GM12872 (cell line): ENCODE measurements around the gene CFAP300.

Experiments
- CTCF ChIP-seq: IDR thresholded peaks from 3 replicates; pipeline ENCODE4 v1.5.1; 2011; ENCODE audit warnings: low read depth, mild to moderate bottlenecking, low read length, moderate library complexity; ENCODE audit not compliant: insufficient read depth

The CFAP300 gene

DNA sequence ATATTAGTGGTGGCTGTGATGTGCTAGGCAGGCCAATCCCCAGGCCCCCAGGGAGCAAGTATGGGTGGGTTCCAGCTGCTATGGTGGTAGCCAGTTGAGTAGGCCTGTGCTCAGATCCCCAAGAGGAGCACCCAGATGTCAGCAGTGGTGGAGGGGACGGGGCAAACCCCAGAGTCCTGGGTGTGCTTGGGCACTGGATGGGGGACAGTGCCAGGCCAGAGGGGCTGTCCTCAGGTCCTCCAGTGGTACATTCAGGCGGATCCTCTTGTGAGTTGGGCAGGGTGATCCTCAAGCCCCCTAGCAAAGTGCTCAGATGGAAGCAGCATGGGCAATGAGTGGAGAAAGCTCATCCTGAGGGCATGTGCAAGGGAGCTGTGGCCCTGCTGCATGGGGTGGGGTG is 26.0 kb downstream of the CFAP300 start:
- no peak for TF ChIP-seq CTCF

DNA sequence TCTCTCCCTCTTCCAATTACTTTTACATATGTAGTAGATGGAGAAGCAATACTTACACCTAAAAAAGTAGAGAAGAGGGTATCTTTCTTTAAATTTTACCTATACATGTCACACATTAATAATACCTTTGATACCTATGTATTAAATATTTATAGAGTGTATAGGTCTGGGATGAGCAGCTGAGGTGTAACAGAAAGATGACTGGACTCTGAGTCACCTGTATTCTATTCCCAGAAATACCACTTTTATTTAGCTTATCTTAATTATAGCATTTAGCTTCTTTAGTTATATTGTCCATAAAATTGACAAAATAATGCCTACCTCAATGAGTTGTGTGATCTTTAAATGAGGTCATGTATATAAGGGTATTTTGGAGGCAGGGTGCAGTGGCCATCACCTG is 32.4 kb downstream of the CFAP300 start:
- TF ChIP-seq CTCF, result no peak

GRCh38 chr11:102081313-102081712 is 34.1 kb downstream of the CFAP300 start:
- TF ChIP-seq CTCF, result no peak

- no peak for TF ChIP-seq CTCF
These were observed 38.8 kb downstream of the CFAP300 start for GRCh38 chr11:102085864-102086551.

DNA sequence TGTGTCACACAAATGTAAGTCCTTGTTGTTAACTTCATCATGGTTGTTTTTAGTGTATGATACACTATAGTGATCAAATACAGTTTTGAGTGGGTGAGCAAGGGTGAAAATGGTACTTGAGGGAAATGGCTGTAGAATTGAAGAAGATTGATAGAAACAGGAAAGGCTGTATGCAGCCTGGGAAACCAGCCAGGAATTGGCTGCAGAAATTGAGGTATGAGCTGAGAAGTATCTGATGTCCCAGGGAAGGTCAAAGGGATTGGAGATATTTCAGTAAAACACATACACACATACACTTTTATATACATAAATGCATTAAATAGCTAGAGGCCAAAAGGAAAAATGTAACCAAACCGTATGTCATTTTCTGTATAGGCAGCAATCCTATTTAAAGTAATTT is 49.9 kb downstream of the CFAP300 start:
- TF ChIP-seq CTCF, result no peak

DNA sequence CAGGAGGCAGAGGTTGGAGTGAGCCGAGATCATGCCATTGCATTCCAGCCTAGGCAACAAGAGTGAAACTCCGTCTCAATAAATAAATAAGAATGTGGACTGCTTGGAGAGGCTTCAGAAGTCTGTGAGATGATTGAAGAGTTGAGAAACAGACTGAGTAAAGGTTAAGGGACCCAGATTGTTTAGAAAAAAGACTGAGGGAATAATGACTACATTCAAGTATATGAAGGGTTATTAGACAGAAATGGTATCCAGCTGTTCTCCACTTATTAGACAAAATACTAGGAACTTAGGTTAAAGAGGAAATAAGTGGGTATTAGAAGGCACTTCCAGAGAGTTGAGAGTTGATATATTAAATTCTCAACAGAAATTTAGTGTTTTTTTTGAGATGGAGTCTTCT is 52.5 kb downstream of the CFAP300 start:
- TF ChIP-seq CTCF, result no peak

DNA sequence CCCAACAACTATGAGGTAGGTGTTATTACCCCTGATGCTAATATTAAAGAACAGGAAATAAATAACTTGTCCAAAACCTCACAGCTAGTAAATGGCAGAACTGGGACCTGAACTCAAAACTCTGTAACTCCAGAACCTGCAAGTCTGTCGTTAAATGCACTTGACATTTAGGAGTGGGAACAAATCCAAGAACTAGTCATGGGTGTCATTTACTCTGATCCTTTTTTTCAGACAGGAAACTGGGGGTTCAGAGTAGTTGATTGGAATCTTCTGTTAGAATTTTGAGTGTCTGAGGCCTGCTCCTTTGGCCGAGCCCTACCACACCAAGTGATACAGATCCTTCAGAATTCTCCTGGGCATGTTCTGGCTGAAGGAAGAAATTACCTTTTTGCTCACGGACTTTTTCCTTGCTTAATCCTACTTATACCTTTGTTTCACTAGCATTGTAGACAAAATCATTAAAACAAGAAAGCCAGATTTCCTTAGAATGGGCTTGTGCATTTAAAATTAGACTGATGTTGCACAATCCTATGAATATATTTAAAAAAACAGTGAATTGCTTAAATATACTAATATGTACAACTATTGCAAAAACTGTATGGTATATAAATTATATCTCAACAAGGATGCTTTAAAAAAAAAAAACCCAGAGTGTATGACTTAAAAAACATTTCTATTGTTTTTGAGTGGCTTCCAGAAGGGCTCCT is 61.6 kb downstream of the CFAP300 start:
- no peak for TF ChIP-seq CTCF
